HG03378 (cell line): ENCODE results near the gene TRIM39.
"Not testable (repeated sequence)": the region's sequence is repeated elsewhere in the genome, so short reads cannot be mapped to it uniquely, and the experiment has no call there.

ENCODE experiments used
- ATAC-seq: cut with Tn5 transposase; IDR thresholded peaks from one replicate; pipeline ENCODE4 v1.9.1; 2021; ENCODE audit warnings: mild to moderate bottlenecking, moderate library complexity; ENCODE audit not compliant: unreplicated experiment

TRIM39 gene

DNA sequence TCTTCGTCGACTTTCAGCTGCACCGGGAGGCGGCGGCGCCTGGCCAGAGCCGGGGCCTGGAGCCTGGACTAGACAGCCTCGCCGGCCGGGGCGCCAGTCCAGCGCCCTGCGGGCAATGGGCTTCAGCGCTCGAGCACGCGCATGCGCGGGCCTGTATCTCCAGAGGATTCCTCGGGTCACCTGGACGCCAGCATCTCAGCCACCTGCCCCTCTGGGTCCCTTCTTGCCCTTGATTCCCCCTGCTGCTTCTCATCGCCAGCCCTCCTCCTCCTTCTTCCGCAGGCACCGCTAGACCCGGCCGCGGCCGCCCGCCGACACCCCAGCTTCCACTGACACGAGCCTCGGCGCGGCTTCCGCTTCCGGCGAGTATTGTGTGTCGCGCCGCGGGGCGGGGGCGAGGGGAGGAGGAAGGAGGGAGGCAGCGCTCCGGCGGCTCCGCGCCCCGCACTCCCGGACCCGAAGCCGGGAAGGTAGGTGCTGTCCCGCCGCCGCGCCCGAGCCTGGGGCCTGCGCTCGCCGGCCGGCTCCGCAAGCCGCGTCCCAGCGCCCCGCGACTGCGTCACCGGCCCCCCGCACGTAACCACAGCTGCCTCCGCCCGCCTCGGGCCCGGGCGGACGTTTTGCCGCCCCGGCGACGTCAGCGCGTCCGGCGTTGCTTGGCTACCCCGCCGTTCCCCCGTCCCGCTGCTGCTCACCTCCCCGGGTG is at the start of gene TRIM39:
TSS of gene TRIM39 (plus strand) at position 402 of the 706 bp plus-strand sequence. CDS start 2,391 bp downstream, outside the sequence.
- ATAC-seq, result peak; percentile 49

DNA sequence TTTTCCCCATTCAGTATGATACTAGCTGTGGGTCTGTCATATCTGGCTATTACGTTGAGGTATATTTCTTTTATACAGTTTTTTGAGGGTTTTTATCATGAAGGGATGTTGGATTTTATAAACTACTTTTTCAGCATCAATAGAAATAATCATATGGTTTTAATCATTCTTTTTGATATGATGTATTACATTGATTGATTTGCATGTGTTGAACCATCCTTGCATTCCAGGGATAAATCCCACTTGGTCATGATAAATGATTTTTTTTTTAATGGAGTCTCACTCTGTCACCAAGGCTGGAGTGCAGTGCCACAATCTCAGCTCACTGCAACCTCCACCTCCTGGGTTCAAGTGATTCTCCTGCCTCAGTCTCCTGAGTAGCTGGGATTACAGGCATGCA is 45.7 kb upstream of the TRIM39 start:
- ATAC-seq, result not testable (repeated sequence)

DNA sequence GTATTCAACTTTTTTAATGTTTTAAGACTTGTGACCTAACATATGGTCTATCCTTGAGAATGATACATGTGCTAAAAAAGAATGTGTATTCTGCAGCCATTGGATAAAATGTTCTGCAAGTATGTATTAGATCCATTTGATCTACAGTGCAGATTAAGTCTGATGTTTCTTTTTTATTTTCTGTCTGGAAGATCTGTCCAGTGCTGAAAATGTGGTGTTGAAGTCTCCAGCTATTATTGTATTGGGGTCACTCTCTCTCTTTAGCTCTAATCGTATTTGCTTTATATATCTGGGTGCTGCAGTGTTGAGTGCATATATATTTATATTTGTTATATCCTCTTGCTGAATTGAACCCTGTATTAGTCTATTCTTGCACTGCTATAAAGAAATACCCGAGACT is 44.2 kb upstream of the TRIM39 start:
- ATAC-seq, result no peak

DNA sequence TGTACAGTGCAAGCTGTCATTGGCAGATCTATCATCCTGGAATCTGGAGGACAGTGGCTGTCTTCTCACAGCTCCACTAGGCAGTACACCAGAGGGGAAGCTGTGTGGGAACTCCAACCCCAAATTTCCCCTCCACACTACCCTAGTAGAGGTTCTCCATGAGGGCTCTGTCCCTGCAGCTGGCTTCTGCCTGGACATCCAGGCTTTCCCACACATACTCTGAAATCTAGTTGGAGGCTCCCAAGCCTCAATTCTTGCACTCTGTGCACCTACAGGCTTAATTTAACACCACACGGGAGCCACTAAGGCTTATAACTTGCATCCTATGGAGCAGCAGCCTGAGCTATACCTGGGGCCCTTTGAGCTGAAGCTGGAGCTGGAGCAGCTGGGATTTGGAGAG is 43.0 kb upstream of the TRIM39 start:
- no peak for ATAC-seq

DNA sequence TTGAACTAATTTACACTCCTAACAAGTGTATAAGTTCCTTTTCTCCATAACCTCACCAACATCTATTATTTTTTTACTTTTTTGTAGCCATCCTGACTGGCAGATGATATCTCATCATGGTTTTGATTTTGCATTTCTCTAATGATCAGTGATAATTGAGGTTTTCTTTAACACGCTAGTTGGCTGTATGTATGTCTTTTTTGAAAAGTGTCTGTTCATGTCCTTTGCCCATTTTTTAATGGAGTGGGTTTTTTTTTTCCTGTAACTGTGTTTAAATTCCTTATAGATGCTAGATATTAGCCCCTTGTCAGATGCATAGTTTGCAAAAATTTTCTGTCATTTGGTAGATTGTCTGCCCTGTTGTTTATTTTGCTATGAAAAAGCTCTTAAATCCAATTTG is 39.6 kb upstream of the TRIM39 start:
- ATAC-seq, result no peak

DNA sequence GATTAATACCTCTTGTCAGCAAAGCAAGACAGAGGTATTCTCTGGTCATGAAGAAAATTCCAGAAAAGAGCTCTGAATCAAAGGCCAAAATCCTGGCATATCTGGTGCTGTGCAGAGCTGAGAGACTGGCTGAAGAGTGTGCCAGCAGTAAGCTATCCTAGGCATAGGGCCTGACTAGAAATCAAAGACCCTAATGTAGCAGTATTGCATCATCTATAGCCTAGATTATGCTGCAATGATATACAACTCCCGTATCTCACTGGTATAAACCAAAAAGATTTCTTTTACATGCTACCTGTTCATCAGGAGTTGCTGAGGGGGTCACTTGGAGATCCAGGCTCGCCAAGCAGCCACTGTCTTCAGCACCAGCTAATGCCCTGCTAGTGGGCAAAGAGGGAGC is 30.9 kb upstream of the TRIM39 start:
- ATAC-seq, result no peak

DNA sequence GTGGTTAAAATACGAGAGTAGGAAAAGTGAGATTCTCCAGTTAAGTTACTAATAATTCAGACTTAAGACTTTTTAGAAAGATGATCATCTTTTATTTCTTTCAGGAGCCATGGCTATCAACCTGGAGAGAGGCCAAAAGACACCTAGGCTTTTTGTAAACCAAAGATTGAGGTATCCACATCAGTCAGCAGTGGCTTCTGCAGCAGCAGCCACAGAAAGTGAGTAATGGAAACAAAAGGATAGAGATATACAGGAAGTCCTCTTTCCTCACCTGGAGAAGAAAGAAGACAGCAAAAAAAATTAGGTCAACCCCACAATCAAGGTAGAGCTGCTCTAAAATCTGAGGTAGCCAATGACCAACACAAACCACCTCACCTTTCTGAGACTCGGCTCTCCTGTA is 22.7 kb upstream of the TRIM39 start:
- ATAC-seq, result no peak

DNA sequence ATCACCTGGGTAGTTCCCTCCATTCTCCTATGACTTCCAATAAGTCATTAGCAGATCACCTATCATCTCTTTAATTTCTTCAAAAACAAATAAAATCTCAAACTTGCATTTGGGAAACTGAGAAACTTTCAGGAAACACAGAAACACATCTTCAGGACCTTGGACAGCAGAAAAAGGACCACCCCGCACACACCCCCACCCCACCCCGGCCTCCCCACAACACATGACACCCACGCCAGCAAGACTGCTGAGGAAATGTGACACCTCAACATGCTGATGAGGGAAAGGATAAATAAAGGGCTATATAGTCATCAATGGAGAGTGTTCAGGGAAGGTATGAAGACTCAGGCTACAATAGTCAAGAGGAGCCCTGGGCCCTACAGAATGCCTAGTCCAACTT is 15.6 kb upstream of the TRIM39 start:
- ATAC-seq, result no peak

DNA sequence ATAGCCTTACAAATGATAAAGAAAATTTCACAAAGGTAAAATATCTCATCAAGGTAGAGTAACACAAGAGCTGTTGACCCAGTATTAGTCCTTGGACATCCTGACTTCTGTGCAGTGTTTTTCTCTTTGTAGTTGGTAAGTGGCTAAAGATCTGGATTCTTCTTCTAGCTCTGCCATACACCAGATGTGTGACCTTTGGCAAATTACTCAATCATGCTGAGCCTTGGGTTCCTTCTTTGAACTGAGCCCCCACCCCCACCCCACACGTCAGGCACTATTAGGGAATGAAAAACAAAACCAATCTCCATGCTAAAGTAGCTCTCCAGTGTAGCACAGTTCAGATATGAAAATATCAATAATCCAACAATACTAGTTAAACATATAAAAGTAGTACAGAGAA is 15.1 kb upstream of the TRIM39 start:
- ATAC-seq, result no peak

DNA sequence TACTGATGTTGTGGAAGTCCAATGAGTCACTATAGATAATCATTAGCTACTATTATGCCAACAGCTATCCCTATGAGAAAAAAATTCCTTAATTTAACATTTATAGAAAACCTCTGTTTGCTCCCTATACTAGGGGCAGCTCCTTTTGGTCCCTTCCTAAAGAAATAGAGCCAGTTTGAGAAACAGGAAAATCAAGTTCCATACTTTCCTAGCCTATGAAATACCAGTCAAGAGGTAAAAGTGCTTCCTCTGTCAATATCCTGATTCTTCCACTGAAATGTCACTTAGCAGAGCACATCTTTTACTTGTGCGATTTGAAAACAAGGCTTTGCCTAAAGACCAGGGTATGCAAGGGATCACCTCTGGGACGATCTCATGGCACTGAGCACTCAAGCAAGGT is 14.5 kb upstream of the TRIM39 start:
- no peak for ATAC-seq

DNA sequence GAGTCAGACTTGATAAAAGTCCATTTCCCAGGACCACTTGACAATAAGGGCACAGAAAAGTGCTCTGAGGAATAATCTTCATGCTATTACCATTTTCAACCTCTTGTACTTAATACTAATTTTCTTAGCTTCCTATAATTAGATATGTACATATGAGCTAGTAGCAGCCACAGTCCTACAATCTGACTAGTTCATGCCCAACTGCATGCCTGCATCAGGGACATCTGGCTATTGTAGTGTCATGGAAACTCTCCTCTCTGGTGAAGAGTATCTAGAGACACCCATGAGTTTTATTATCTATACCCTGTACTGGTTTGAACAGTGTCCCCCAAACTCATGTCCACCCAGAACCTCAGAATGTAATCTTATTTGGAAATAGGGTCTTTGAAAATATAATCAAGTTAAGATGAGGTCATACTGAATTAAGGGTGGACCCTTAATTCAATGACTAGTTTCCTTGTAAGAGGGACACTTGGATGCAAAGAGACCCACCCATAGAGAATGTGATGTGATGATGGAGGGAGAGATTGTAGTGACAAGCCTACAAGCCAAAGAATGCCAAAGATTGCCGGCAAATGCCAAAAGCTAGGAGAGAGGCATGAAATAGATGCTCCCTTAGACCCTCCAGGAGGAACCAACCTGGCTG is 13.9 kb upstream of the TRIM39 start:
- ATAC-seq, result no peak

DNA sequence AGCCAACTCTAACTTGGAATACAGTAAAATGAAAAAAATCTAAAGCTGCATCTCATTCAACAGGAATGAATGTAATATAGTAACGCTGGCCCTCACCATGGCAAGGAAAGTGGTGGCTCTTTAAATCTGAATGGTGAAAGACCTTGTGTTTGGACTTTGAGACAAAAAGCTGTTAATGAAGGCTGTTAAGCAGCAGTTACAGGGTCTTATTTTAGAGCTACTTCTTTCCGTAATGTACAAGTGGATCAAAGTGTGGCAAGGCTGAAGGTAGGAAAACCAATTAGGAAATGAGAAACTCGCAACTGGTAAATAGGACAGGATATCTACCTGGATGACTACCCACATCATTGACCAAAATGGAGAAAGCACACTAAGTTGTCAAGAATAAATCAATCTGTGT is 11.6 kb upstream of the TRIM39 start:
- no peak for ATAC-seq

DNA sequence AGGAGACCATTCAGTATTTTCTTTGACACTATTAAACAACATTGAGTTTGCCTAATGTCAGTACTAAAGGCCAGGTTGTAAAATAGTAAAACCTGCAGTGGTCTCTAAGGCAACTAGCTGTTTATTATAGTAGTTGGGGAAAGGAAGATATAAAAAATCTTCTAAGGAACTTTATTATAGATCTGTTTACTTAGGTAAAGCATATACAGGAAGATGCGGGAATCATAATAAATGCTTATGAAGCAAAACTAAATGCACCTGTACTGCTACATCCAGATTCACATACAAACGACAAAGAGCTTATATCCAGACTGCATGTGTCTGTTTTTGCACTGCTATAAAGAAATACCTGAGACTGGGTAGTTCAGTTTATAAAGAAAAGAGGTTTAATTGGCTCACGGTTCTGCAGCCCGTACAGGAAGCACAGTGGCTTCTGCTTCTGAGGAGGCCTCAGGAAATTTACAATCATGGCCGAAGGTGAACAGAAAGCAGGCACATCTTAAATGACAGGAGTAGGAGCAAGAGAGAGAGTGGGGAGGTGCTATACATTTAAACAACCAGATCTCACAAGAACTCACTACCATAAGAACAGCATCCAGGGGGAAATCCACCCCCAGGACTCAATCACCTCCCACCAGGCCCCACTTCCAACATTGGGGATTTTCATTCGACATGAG is 8.7 kb upstream of the TRIM39 start:
- ATAC-seq, result no peak

DNA sequence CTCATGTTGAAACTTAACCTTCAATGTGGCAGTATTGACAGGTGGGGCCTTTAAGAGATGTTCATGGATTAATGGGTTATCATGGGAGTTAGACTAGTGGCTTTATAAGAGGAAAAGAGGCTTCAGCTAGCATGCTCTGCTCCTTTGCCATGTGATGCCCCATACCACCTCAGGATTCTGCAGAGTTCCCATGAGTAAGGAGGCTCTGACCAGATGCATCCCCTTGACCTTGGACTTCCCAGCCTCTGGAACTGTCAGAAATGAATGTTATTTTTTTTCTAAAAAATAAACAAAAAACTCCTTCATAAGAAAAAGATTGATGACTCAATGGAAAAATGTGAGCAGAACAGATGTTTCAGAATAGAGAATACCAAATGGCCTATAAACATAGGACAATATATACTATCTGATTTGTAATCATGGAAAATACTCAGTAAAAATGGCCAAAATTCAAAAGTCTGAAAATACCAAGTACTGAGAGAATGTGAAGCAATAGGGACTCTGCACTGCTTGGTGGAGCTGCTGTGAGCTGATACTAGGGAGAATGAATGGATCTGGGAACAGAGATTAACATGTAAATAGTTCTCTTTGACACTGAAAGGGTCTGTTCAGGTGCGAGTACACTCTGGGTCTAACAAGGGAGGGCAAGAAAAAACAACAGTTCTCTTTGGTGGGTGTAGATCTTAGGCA is 7.4 kb upstream of the TRIM39 start:
- no peak for ATAC-seq

DNA sequence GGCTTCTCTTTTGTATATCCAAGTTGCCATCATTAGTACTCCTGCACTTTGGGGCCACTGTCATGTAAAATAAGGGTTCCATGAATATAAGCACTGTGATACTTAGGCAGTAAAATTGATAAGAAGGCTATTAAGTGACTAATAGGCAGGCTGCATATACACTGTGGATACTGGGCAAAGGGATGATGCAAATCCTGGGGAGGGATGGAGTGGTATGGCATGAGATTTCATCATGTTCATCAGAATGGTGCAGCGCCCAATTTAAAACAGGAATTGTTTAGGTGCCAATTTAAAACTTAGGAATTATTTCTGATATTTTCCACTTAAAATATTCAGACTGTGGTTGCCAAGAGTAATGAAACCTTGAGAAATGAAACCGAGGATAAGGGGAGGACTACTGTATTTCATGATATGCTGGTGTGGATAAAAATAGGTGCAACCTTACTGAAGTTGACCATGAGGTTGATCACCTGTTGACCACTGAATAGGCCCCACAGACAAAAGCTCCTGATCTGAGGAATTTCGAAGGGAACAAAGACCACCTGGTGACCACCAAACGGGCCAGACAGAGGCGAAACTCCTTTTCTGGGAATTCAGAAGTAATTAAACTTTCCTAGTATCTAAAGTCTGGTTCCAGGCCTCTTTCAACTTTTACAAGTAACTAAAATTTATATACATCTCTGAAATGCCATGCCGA is 4.9 kb upstream of the TRIM39 start:
- no peak for ATAC-seq

DNA sequence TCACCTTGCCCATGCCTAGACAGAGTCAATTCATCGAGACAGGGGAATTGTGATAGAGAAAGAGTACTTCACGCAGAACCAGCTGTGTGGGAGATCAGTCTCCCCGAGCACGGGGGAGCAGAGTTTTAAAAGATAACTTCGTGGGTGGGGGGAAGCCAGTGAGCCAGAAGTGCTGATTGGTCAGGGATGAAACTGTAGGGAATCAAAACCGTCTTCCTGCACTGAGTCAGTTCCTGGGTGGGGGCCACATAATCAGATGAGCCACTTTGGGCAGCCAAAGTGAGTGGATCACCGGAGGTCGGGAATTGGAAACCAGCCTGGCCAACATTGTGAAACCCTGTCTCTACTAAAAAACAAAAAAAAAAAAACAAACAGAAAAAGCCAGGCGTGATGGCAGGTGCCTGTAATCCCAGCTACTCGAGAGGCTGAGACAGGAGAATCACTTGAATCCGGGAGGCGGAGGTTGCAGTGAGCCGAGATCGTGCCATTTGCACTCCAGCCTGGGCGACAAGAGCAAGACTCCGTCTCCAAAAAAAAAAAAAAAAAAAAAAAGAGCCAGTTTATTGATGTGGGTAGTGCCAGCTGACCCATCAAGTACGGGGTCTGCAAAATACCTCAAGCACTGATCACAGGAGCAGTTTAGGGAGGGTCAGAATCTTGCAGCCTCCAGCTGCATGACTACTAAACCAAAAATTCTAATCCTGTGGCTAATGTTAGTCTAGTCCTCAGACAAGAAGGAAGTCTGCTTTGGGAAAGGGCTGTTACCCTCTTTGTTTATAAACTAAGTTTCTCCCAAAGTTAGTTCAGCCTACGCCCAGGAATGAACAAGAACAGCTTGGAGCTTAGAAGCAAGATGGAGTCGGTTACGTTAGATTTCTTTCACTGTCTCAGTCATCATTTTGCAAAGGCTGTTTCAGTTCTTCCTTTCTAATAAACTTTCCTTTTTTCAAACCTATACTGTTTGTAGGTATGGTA is 3.9 kb upstream of the TRIM39 start:
- no peak for ATAC-seq

DNA sequence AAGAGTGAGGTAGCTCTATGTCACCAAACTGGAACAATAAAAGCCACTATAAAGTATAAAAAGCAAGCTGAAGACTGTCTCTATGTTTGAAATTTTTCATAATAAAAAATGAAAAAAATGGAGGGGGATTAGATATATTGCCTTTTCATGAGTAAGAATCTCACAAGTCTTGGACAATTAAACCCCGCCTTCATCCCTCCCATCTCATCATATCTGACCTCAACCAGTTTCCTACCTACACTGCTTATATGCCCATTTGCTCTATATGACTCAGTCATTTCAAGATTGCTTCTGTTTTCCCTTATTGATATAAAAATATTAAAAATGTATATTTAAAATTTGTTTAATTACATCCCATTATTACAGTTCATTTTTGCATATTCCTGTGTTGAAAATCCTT is 2.9 kb upstream of the TRIM39 start:
- no peak for ATAC-seq

DNA sequence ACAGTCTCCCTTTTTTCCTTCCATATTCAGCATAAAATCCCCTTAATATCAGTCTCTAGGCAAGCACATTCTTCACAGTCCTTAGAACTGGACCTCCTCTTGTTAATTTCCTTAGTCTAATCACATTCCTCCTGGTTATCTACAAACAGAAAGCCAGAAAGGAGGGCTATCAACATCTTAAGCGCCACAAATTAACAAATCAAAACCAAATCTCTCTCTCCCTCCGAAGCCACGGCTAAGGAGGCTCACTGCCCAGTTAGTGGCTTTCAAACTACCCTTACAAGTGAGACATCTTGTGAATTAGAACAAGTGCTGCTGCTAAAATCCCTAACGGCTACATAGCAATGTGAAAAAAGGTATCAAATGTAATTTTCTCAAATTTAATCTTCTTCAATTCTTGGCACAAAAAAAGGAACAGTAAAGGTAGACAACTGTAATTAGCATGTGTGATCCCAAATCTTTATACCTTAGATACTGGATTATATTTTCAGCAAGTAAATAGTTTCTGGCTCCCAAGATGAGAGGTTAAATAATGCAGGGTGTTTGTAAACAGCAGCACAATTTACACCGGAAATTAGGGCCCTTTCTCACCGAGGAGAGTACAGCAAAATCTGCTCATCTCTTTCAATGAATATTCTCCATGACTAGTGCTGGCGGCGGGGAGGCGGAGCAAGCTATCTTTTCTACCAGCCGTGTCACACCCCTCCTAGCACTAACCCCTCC is 1.4 kb upstream of the TRIM39 start:
- ATAC-seq, result no peak

DNA sequence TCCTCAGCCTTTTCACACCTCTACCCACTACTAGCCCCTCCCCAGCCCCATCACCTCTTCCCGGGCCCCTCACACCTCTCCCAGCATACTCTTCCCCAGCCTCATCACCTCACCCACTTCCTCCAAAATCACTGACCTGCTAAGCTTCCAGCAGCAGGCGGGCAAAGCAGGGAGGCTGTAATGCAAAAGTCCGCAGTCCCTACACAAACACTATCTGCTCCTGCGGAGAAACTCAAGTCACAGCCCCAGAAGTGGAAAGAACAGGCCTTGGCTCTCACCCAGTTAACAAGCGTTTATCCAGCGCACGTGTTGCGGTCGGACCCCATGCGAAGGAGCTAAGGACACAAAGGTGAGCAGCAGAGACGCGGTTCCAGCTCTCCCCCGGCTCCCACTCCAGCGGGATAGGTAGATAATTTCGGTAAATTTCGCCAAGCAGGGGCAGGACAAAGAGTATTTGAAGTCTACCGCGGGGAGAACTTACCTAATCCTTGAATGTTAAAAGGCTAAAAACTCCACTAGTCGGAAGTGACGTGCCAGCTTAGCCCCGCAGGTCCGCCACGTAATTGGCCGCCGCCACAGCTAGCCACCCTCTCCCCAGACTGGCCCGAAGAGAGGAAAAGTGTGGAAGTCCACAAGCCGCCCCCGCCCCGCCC is 728 bp upstream of the TRIM39 start:
- peak; percentile 31 for ATAC-seq
